ENCODE data around the gene PAX1.

PAX1 gene

GRCh38 chr20:21670981-21671380 lies 34.5 kb upstream of the PAX1 start:
- POLR2A ChIA-PET: no interaction called here
- H3K4me3 ChIP-seq (ENCODE audit: low read depth, low read length): no peak overlapping the region
- CTCF ChIA-PET: no interaction called here
- DNase-seq (ENCODE audit: low read depth, low spot score): no peak
- no peak for TF ChIP-seq CTCF (IDR thresholded peaks at IDR 0.05; ENCODE audit: insufficient read depth, low read length, missing control alignments)

GRCh38 chr20:21677261-21677660 lies 28.2 kb upstream of the PAX1 start:
- no peak overlapping the region for H3K4me3 ChIP-seq (ENCODE audit: low read depth, low read length)
- ChIA-PET POLR2A (no interaction called here), CTCF (no interaction called here)
- TF ChIP-seq CTCF (IDR thresholded peaks at IDR 0.05; ENCODE audit: insufficient read depth, low read length, missing control alignments): no peak
- DNase-seq (ENCODE audit: low read depth, low spot score): no peak

- no peak for TF ChIP-seq CTCF (IDR thresholded peaks at IDR 0.05; ENCODE audit: insufficient read depth, low read length, missing control alignments)
- DNase-seq (ENCODE audit: low read depth, low spot score): no peak
- no peak overlapping the region for H3K4me3 ChIP-seq (ENCODE audit: low read depth, low read length)
- CTCF ChIA-PET: no interaction called here
- POLR2A ChIA-PET: no interaction called here
Observed at GRCh38 chr20:21677781-21678180, 27.7 kb upstream of the PAX1 start.

GRCh38 chr20:21681234-21681921 lies 24.1 kb upstream of the PAX1 start:
- DNase-seq (ENCODE audit: low read depth, low spot score): no peak
- no peak for TF ChIP-seq CTCF (IDR thresholded peaks at IDR 0.05; ENCODE audit: insufficient read depth, low read length, missing control alignments)
- ChIA-PET CTCF (no interaction called here), POLR2A (no interaction called here)
- no peak overlapping the region for H3K4me3 ChIP-seq (ENCODE audit: low read depth, low read length)

- no peak overlapping the region; the same call in 1 of the 2 replicates for H3K4me3 ChIP-seq (ENCODE audit: low read depth, low read length)
- no peak for DNase-seq (ENCODE audit: low read depth, low spot score)
- ChIA-PET POLR2A (no interaction called here), CTCF (no interaction called here)
- TF ChIP-seq CTCF (IDR thresholded peaks at IDR 0.05; ENCODE audit: insufficient read depth, low read length, missing control alignments): no peak
Observed at GRCh38 chr20:21681922-21682318, 23.5 kb upstream of the PAX1 start.

- DNase-seq (ENCODE audit: low read depth, low spot score): no peak
- POLR2A ChIA-PET: no interaction called here
- no peak overlapping the region for H3K4me3 ChIP-seq (ENCODE audit: low read depth, low read length)
- no peak for TF ChIP-seq CTCF (IDR thresholded peaks at IDR 0.05; ENCODE audit: insufficient read depth, low read length, missing control alignments)
- CTCF ChIA-PET: no interaction called here
Observed at GRCh38 chr20:21682521-21682954, 22.9 kb upstream of the PAX1 start.
